ENCODE data around the gene GMDS. TPM values are rescaled to one million over a fixed set of nuclear protein-coding genes. Genes with fewer than 3 reads are reported as not detected.

Gene GMDS
- total RNA-seq, 1 experiment from 2014 or later, result 27.6 TPM

DNA sequence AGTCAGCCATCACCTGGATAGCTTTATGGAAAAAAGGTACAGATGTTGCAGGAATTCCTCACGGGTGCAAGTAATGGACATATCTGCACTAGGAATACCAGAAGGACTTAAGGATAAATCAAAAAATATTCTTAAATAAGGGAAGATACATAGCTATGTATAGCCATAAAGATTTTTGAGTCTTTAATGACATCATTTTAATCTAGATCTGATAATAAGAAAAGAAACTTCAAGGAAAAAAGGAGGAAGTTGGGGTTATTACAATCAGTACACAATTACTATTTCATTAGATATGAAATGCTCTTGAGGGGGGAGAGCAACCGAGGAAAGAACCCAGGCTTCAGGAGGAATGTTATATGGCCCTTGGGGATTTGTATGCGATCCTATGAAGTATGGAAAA lies 525.5 kb downstream of the GMDS start:
- Histone ChIP-seq H3K23me2 (ENCODE audit: insufficient read length, low read depth, low read length, poor library complexity, severe bottlenecking) (no peaks in the 10 kb centered on the region), H3K4me1 (ENCODE audit: insufficient read depth, low read length) (0 out of 2 replicates have a peak, but pooled peaks cover 2% of the 10 kb centered on the region), H3K27me3 (ENCODE audit: insufficient read depth, low read length) (no peaks in the 10 kb centered on the region), H2BK20ac (ENCODE audit: low read depth, low read length, poor library complexity, severe bottlenecking) (no peak overlapping the region), H3K23ac (ENCODE audit: insufficient read length, low read depth, low read length) (no peak overlapping the region), H3K18ac (ENCODE audit: insufficient read length, low read depth, low read length) (no peak overlapping the region), H3T11ph (ENCODE audit: low read length) (no peak overlapping the region), H2BK120ac (ENCODE audit: low read depth, low read length, poor library complexity, severe bottlenecking) (no peak overlapping the region), H2BK12ac (ENCODE audit: insufficient read length, low read depth, low read length) (no peak overlapping the region), H3K14ac (ENCODE audit: insufficient read depth, low read length) (no peak overlapping the region), H3K9me3 (ENCODE audit: control insufficient read depth, low read depth, low read length) (no peaks in the 10 kb centered on the region), H2BK5ac (ENCODE audit: insufficient read length, low read length) (no peak overlapping the region), H2AK5ac (ENCODE audit: insufficient read length, low read length) (no peak overlapping the region), H3K4me2 (ENCODE audit: insufficient read depth, insufficient read length, low read length) (no peak overlapping the region), H3K56ac (ENCODE audit: insufficient read length, low read depth, low read length) (no peak overlapping the region), H3K27ac (ENCODE audit: insufficient read length, low read depth, low read length) (no peak overlapping the region), H3K4ac (ENCODE audit: low read depth, low read length) (no peak overlapping the region), H4K5ac (ENCODE audit: insufficient read length, low read depth, low read length) (no peak overlapping the region), H4K20me1 (ENCODE audit: control insufficient read depth, insufficient read depth, insufficient read length) (no peaks in the 10 kb centered on the region), H4K91ac (ENCODE audit: insufficient read length, low read depth, low read length) (no peak overlapping the region), H2AFZ (ENCODE audit: low read length) (no peak overlapping the region), H4K8ac (replicated peaks; ENCODE audit: insufficient read length, low read depth, low read length) (no peak overlapping the region), H2BK15ac (ENCODE audit: low read depth, low read length) (no peak overlapping the region), H3K9ac (ENCODE audit: extremely low read depth, insufficient read length, low read length) (no peak overlapping the region), H3K79me1 (ENCODE audit: insufficient read depth, low read depth, low read length, poor library complexity, severe bottlenecking) (no peaks in the 10 kb centered on the region), H3K79me2 (ENCODE audit: insufficient read depth, low read length) (no peaks in the 10 kb centered on the region)
- Mint-ChIP-seq H3K4me3 (no peak overlapping the region), H3K9me3 (no peaks in the 10 kb centered on the region), H3K27ac (no peak overlapping the region), H3K36me3 (ENCODE audit: insufficient read depth in 1 of 3, low read depth in 3 of 3) (no peaks in the 10 kb centered on the region), H3K27me3 (ENCODE audit: low read depth) (no peaks in the 10 kb centered on the region), H3K4me1 (peaks cover 25 to 27% of the 10 kb centered on the region in 2 experiments)
- TF ChIP-seq, protein P1, sequence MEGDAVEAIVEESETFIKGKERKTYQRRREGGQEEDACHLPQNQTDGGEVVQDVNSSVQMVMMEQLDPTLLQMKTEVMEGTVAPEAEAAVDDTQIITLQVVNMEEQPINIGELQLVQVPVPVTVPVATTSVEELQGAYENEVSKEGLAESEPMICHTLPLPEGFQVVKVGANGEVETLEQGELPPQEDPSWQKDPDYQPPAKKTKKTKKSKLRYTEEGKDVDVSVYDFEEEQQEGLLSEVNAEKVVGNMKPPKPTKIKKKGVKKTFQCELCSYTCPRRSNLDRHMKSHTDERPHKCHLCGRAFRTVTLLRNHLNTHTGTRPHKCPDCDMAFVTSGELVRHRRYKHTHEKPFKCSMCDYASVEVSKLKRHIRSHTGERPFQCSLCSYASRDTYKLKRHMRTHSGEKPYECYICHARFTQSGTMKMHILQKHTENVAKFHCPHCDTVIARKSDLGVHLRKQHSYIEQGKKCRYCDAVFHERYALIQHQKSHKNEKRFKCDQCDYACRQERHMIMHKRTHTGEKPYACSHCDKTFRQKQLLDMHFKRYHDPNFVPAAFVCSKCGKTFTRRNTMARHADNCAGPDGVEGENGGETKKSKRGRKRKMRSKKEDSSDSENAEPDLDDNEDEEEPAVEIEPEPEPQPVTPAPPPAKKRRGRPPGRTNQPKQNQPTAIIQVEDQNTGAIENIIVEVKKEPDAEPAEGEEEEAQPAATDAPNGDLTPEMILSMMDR (conservative IDR thresholded peaks at IDR 0.05), result no peak
- WGBS (ENCODE audit: extremely low coverage, insufficient read length, low lambda C conversion rate), result no CpG with 5 or more reads among the region's 3 CpGs
- DNase-seq, result no peak
